Measurements from ENCODE around the gene PRKCQ. TPM values are rescaled to one million over a fixed set of nuclear protein-coding genes. Genes with fewer than 3 reads are reported as not detected.

Gene PRKCQ
- total and polyA plus RNA-seq, 2 of the 4 experiments (the other 2 are of a cell fraction) = under 0.01 to 0.03 TPM

GRCh38 chr10:6390213-6390845, 189.7 kb downstream of the PRKCQ start:
- Histone ChIP-seq H3K4me1 (ENCODE audit: control insufficient read depth, insufficient read depth, low read length) (peaks cover 4% of the 10 kb centered on the region; the same call in 1 of the 2 replicates), H3K27ac (ENCODE audit: insufficient read depth, low read length) (no peak overlapping the region), H2BK5ac (ENCODE audit: low read depth, low read length, poor library complexity, severe bottlenecking) (no peak overlapping the region), H4K8ac (ENCODE audit: low read depth in 2 of 2, low read length in 2 of 2) (no peak overlapping the region), H4K91ac (ENCODE audit: insufficient read depth, low read depth, low read length) (no peak overlapping the region), H2BK120ac (ENCODE audit: low read depth, low read length) (no peak overlapping the region), H3K4me2 (ENCODE audit: low read depth, low read length) (no peak overlapping the region), H4K20me1 (ENCODE audit: insufficient read depth, low read length) (no peaks in the 10 kb centered on the region), H2AK9ac (replicated peaks; ENCODE audit: low read depth, low read length, poor library complexity) (no peak overlapping the region), H3K9me3 (ENCODE audit: control insufficient read depth, insufficient read depth, low read length) (peaks cover 13% of the 10 kb centered on the region), H3K36me3 (ENCODE audit: control insufficient read depth, insufficient read depth, low read length) (no peaks in the 10 kb centered on the region), H2BK20ac (ENCODE audit: low read depth, low read length) (no peak overlapping the region), H3K79me1 (ENCODE audit: low read depth in 1 of 2, low read length in 2 of 2) (no peaks in the 10 kb centered on the region), H3K4me3 (ENCODE audit: insufficient read depth, low read depth, low read length) (no peak overlapping the region), H3K9me1 (ENCODE audit: insufficient read depth, low read length) (peaks cover 2% of the 10 kb centered on the region), H3K18ac (ENCODE audit: low read depth, low read length) (no peak overlapping the region), H3K4ac (ENCODE audit: low read depth, low read length) (no peak overlapping the region), H3K23ac (ENCODE audit: low read depth, low read length) (no peak overlapping the region), H4K5ac (ENCODE audit: low read depth, low read length) (no peak overlapping the region), H2BK15ac (ENCODE audit: low read depth, low read length) (no peak overlapping the region), H2AK5ac (ENCODE audit: low read depth, low read length) (no peak overlapping the region), H2AFZ (replicated peaks; ENCODE audit: low read length, poor library complexity) (no peak overlapping the region), H3K14ac (replicated peaks; ENCODE audit: low read depth, low read length) (no peak overlapping the region), H3K27me3 (ENCODE audit: control insufficient read depth, insufficient read depth, low read length) (no peaks in the 10 kb centered on the region), H3K56ac (ENCODE audit: extremely low read depth, insufficient read depth, low read length) (no peak overlapping the region), H3K9ac (ENCODE audit: low read depth, low read length) (no peak overlapping the region)
- intact Hi-C loops (cut with micrococcal nuclease) = loop anchor here (10.0 kb wide), 1 partner anchor 146 kb away; no protein-coding TSS in a partner anchor
- in situ Hi-C loops (cut with MboI; ENCODE audit: low sequenced_read_pairs) = loop anchor here (10.0 kb wide), 1 partner anchor 166 kb away; no protein-coding TSS in a partner anchor
- ChIA-PET CTCF (no interaction called here), POLR2A (ENCODE audit: unreplicated experiment) (no interaction called here)
- BruUV-seq (replicated peaks) = no TSS peak
- no CpG with 5 or more reads among the region's 2 CpGs for WGBS, 2 experiments (ENCODE audit: extremely low coverage in 2 of 2, insufficient read length in 1 of 2)
- ATAC-seq (ENCODE audit: low read depth) (no peak), DNase-seq (no peak)
- dilution Hi-C loops (cut with HindIII; ENCODE audit: low sequenced_read_pairs, unreplicated experiment) = no loop called here
- TF ChIP-seq FOS (IDR thresholded peaks at IDR 0.05; ENCODE audit: low read depth, low read length) (no peak), RFX5 (IDR thresholded peaks at IDR 0.05; ENCODE audit: low read depth, low read length) (no peak), BHLHE40 (IDR thresholded peaks at IDR 0.05; ENCODE audit: low read depth, low read length) (no peak), NFE2L2 (IDR thresholded peaks at IDR 0.05; ENCODE audit: low read depth, low read length) (no peak), RAD21 (IDR thresholded peaks at IDR 0.05; ENCODE audit: low read length) (no peak), MAZ (IDR thresholded peaks at IDR 0.05; ENCODE audit: borderline replicate concordance, low read depth, low read length) (no peak), ELK1 (IDR thresholded peaks at IDR 0.05; ENCODE audit: borderline replicate concordance, low read depth, low read length) (no peak), MAFK (IDR thresholded peaks at IDR 0.05; ENCODE audit: low read depth, low read length) (no peak), POLR2A (IDR thresholded peaks at IDR 0.05; ENCODE audit: low read depth, low read length) (no peak), CTCF (conservative IDR thresholded peaks at IDR 0.05; ENCODE audit: low read depth, low read length) (no peak), SMC3 (IDR thresholded peaks at IDR 0.05; ENCODE audit: low read depth, low read length) (no peak), RCOR1 (IDR thresholded peaks at IDR 0.05; ENCODE audit: insufficient replicate concordance, low read length) (no peak), CHD1 (IDR thresholded peaks at IDR 0.05; ENCODE audit: low read depth, low read length) (no peak), CEBPB (IDR thresholded peaks at IDR 0.05; ENCODE audit: low read depth, low read length) (no peak), MXI1 (IDR thresholded peaks at IDR 0.05; ENCODE audit: borderline replicate concordance, low read depth, low read length) (no peak), USF2 (IDR thresholded peaks at IDR 0.05; ENCODE audit: low read depth, low read length) (no peak)
